DMS114 treated with DMSO at 0.1 percent for 48 hours (cell line): Measurements from ENCODE around the gene VAMP2.

Source experiments
- DNase-seq: peaks from one replicate; lab custom pipeline; 2025; ENCODE audit not compliant: unreplicated experiment; lab: John Stamatoyannopoulos, UW

Gene VAMP2

GRCh38 chr17:8143581-8144400 lies 19.0 kb downstream of the VAMP2 start:
- no peak for DNase-seq

DNA sequence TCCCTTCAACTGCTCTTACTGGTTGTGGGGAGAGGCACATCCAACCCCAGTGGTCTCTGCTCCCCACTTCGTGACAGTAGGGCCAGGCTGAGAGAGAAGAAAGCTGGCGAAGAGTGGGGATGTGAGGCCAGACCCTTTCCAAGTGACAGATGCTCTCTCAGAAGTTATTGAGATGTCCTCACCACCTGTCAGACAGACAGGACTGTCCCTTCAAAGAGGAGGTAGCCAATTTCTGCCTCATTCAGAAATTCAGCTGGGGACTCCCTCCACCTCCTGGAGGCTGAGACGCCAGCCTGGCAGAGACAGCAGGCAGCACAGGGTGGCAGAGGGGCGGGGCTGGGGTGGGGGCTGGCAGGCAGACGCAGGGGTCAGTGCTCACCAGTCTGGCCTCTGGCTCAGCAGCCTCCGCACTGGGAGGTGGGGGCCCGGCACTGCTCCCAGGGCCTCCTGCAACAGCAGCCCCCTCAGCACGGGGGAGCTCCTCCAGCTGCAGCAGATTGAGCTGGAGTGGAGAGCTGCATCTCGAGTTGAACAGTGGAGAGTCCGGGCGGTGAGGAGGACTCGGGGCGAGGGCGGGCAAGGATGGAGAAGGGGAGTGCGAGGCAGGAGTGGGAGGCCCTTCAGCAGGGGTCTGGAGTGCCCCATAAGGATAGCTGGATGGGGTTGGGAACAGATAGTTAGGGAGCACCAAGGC lies 19.7 kb downstream of the VAMP2 start:
- DNase-seq: no peak

GRCh38 chr17:8142158-8142886 lies 20.4 kb downstream of the VAMP2 start:
- DNase-seq: no peak

DNA sequence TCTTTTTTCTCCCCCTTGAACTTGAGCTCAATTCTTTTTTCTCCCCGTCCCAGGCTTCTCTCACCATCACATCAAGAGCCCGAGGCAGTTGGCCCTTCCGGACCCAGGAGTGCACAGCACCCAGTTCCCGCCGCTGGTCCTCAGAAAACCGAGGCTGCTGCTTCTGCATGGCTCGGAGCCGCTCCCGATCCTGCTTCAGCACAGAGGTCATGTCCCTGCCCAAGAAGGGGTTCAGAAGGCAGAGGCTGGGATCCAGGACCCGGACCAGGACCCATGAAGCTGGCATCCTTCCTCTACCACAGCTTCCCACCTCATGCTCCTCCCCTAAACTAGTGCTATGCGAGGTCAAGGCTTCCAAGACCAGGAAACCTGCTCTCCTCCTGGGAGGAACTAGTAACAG lies 21.0 kb downstream of the VAMP2 start:
- DNase-seq: no peak

DNA sequence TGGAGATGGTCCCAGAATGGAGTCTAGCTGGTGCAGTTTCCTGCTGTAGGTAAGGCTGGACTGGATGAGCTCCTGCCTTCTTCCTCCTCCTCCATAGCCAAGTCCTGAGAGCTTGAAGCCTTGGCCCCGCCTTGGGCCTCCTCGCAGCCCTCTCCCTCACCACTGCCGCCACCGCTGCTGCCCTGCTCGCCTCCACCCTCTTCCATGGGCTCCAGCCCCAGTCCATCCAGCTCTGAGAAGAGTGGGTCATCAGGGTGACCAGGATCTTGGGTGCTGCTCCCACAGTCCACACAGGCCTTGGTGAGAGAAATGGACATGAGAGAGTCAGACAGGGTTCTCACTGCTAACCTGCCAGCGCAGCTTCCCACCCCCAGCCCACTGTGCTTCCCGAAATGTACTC lies 21.7 kb downstream of the VAMP2 start:
- DNase-seq: no peak

DNA sequence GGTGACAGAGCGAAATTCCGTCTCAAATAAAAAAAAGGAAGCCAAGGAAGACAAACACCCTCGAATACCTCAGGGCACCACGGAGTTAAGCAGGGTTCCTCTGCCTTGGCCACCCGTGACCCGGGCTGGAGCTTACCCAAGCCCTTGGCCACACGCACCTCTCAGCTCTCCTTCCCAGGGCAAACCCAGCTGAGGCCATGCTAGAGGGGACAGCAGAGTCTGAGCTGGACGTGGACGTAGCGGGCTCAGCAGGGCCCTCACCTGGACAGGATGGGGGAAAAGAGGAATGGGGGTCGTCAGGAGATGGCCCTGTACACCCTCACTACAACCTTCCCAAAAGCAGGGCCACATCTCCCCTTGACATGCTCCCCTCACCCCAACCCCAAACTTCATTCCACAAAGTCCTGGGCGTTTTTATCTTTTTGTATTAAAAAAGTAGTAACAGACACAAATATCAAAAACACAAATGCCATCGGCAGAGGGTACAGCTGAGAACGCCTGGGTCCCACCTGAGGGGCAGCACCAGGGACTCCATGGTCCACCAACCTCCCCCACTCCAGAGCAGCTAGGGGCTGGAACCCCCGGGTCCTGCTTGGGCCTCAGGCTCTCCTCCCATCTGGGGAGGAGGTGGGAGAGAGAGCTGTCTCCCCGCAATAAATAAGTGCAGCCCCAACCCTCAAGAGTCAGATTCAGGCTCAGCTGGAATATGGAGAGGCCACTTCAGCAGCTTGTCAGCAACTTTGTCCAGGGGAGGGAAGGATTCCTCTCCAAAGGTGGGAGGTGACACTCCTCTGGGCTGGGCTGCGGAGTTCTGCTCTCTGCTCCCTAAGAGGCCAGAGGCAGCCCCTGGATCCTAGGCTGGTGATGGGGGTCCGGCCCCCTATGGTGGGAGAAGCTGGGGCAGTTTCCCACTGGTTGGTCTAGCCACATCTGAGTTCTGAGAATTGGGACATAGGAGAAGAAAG lies 22.4 kb downstream of the VAMP2 start:
- no peak for DNase-seq

- DNase-seq: peak; percentile 98
Measured at GRCh38 chr17:8138672-8139371, 23.9 kb downstream of the VAMP2 start.

DNA sequence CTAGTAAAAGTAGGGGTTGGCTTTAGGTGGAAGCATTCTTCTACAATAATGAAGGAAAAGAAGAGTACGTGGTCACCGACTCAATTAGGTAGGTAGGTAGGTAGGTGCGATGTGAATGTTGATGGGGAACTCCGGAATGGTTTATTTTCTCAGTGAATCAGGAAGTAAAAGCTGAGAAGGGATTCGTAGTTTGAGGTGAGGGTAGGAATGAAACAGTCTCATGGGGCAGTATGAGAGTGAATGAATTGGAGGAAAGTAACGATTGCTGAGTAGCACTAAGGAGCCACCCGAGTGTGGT lies 24.4 kb downstream of the VAMP2 start:
- DNase-seq: no peak

- no peak for DNase-seq
Measured at GRCh38 chr17:8137645-8138373, 24.9 kb downstream of the VAMP2 start.

DNA sequence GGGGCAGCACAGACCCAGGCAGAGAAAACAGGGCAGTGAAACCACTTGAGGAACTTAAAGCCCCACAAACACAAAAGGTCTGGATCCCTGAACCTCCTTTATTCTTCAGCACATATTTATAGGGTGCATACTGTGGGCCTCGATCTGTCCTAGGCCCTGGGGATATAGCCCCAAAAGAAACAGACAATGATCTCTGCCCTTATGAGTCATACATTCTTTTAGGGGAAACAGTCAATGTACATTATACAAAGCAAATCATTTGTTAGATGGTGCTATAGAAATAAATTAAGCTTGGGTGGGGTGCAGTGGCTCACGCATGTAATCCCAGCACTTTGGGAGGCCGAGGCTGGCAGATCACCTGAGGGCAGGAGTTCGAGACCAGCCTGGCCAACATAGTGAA lies 28.8 kb downstream of the VAMP2 start:
- no peak for DNase-seq

DNA sequence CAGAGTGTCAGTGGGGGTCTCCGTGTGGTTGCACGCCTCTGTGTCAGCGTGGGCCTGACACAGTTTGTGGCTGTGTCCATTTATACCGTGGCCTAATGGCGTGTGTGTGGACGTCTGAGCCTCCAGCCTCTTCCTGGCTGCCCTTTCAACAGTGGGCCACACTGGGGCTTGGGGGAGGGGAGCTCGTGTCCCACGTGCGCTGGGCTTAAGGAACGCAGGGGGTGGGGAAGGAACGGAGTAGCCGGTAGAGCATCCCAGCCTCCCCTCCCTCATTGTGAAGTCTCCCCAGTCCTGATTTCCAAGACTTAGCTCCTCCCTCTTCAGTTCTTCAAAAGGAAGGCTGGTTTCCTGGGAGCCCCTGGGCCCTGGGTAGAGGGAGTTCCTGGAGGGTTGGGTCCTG lies 29.3 kb downstream of the VAMP2 start:
- no peak for DNase-seq

- no peak for DNase-seq
Measured at GRCh38 chr17:8131844-8132441, 30.8 kb downstream of the VAMP2 start.

- DNase-seq: no peak
Measured at GRCh38 chr17:8128125-8128784, 34.5 kb downstream of the VAMP2 start.

DNA sequence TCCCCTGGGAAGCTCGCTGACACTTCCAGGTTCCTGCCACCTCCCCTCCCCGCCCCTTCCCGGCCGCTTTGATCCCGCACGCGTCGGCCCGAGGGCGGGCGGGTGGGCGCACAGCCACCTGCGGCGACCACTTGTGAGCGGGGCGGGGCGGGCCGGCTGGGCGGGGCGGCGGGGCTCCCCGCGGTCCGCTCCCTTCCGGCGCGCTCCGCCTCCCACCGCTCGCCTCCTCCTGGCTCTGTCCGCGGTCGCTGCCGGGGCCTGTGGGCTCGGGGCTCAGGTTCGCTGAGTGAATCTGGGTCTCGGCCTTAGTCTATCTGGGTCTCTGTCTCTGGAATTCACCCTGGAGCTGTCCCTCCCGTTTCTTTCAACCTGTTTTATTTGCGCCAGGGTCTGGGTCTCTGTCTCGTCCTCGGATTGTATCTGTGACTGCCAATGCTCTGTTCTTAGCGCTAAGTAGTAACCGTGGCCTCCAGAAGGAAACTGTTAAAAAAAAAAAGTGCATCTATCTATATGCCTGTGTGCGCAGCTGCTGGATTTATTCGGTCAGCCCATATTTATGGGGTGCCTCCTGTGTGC lies 36.2 kb downstream of the VAMP2 start:
- DNase-seq: peak; percentile 59

DNA sequence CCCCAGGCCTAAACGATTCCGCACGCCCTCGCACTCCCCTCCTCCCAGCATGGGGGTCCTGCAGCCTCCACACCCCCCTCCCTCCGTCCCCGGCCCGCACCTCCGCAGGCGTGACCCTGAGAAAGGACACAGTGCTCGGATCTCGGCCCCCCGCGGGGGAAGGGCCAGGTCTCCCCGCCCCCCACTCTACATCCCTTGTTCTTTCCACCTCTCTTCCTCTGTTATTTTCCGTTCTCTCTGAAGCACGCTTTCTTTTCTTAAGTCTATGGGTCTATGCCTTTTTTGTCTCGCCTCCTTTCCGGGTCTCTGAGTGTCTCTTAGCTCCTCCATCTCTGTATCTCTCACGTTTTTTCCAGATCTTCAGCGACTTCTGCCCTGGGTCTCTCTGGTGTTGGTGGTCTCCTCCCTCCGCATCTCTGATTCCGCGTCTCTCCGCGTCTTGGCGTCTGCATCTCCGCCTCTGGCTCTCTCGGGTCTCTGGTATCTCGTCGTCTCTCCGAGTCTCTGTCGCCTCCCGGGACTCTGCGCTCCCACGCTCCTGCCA lies 36.7 kb downstream of the VAMP2 start:
- peak; percentile 42 for DNase-seq

DNA sequence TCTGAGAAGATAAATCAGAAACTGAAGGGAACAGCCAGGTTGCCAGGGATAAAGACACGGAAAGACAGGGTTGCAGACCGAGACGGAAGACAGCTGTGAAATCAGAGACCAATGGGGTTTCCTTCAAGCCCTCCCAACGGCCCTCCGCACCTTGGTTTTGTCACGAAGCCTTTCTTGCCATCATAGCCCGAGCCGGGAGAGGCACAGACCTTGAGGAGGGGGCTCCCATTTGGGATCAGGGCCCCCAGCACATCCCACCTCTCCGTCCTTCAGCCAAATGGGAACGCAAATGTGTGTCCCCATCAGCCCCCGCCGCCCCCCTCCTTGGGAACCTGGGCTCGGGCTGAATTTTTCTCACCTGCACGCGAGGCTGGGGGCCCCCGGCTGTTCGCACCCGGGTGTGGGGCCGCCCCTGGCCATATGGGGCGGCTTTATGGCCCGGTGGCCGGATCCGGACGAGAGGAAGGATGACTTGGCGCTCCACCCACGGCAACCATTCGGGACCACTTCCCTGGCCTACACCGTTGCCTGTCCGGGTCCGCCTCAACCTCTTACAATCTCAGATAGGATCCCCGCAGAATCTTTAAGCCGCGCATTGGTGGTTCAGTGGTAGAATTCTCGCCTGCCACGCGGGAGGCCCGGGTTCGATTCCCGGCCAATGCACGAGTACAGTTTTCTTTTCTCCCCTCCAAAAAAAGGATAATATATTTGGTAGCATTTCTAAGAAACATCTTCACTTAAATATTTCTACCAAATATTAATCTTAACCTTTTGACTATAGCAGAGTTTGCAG lies 37.4 kb downstream of the VAMP2 start:
- DNase-seq: peak; percentile 65
